ENCODE data around the gene AGBL1.

The AGBL1 gene

GRCh38 chr15:86644339-86644738 is 564.7 kb downstream of the AGBL1 start:
- DNase-seq (ENCODE audit: low read depth in 3 of 3): no peak

DNA sequence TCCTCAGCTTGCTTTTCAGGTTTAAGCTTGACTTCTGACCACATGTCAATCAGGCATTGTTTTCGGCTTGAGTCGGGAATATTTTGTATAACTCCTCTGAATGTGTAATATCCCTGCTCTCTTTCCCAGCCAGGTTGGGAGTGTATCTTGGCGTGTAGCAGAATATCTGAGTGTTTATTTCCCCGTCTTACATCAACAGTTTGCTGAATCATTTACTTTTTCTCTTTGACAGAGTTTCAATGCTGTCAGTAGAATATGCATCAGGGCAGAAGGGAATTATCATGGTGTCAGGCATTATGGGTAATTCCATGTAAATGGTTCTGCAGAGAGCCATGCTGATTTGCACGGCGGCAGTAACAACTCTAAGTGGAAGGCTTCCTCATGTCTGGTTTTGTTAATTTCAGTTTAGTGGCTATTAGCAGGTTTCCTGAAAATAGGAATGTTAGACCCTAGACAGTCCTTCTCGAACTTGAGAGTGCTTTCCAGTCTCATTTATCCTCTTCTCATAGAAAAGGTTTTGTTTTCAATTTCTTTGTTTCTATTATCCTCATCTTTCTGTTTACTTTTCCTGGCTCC is 566.3 kb downstream of the AGBL1 start:
- no peak for DNase-seq (ENCODE audit: low read depth in 3 of 3)

- DNase-seq (ENCODE audit: low read depth in 3 of 3): no peak
These were observed 568.3 kb downstream of the AGBL1 start for GRCh38 chr15:86647810-86648440.

GRCh38 chr15:86649277-86649676 is 569.6 kb downstream of the AGBL1 start:
- DNase-seq (ENCODE audit: low read depth in 3 of 3): no peak

GRCh38 chr15:86650094-86650493 is 570.4 kb downstream of the AGBL1 start:
- DNase-seq (ENCODE audit: low read depth in 3 of 3): no peak

DNA sequence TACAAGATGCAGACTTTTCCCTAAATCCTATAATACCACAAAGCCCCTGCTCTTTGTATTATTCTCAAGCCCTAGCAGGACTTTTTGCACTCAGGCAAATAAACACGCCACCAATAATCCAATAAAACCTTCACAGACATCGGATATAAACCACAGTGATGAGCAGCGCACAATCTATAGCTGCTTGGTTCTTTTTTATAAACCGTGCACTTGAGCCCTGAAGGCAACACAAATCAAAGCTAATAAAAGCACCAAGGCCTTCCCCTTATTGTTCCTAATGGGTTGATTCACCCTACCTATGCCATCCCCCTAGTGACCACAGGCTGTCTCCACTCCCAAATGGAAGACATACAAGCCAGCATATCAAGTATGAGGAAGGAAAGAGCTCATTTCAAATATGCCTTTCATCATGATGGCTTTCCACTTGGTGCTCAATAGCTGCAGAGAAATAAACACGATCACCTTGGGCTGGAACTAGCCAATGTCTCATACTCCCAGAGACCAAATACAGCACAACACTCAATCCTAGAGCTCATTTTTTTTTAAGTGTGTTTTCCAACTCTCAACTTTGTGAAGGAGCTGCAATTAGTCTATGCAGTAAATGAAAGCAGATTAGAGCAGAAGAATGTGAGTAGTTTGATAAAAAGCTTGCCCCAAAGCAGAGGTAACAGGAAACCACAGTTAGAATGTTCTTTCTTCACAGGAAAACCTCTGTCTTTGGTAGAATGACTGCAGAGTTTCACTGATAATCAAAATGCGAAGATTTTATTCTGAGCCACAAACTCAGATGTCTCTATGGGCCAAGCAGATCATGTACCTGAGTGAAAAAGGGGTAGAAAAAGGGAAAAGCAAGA is 573.9 kb downstream of the AGBL1 start:
- no peak for DNase-seq (ENCODE audit: low read depth in 3 of 3)

DNA sequence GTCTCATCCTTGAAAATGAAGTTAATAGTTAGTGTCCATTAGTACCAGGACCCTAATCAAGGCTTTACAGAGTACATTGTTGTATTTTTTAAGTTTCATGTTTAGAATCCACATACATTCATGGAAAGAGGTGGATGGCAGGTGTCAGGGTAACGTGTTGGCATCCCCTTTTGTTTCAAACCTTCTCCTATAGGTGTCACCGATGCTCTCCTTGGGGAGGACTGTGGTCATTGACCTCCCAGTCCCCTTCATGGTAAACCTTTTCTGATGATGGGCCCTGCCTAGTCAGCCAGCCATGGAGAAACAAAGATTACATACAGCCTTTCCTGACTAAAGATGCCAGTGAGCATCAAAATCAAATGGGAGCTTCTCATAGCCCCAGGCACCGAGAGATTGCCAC is 574.8 kb downstream of the AGBL1 start:
- no peak for DNase-seq (ENCODE audit: low read depth in 3 of 3)

DNA sequence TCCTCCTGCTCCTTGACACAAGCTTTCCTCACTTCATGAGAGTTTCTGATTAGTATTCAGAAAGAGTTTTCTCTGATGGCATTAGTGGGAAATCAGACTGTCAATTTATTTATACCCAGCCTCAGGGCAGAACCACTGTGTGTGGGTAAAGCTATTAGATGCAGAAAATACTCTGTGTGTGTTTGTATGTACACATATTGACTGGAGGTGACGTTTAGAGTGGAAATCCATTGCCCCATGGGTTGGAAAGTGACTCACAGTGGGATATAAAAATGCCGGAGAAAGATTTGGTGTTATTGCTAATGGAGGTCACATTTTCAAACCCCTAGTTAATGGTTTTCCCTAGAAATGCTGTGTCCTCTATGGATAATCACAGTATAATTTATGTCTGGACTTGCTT is 577.6 kb downstream of the AGBL1 start:
- DNase-seq (ENCODE audit: low read depth in 3 of 3): no peak

DNA sequence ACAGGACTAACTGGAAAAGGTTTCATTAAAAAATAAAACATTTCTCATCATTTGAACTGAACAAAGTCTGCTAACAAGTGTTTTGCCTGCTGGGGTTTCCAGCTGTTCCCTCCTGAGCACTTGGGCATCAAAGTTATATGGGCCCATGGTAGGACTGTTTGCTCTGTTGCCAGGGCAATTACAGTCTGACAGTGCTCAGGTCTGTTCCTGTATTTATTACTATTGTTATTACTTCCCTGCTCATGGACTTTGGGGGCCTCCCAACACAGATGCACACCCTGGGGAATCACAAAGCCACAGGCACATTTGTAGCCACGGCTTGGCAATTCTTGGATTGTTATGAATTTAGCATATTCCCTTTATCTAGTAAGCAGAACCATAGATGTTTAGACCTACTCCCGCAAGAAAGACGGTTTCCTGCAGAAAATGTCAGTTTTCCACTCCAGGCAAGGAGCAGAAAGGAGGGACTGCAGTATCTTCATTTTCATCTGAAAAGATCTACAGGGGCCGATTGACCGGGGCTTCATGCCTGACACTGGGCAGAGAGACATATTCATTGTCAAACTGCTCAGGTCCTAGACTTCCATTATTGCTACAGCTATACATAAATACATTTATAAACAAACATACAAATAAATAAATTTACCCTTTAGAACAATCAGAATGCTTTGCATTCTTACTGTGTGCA is 580.2 kb downstream of the AGBL1 start:
- DNase-seq (ENCODE audit: low read depth in 3 of 3): no peak

DNA sequence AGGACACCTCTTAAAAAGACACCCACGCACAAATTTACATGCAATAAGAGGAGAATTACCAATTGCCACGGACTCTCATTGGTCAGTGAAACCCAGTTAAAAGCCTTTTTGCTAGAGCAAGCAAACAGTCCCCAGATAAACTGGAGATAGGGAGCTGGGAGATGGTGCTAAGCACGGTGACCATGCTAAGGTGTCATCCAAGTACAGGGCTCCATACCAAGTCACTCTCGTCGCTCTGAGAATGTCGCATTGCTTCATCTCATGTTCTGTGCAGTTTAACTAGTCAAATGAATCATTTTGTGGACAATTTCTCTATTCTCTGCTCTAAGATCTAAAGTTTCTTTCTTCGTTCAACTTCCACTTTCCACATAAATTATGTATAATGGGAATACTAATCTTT is 581.9 kb downstream of the AGBL1 start:
- DNase-seq (ENCODE audit: low read depth in 3 of 3): no peak

DNA sequence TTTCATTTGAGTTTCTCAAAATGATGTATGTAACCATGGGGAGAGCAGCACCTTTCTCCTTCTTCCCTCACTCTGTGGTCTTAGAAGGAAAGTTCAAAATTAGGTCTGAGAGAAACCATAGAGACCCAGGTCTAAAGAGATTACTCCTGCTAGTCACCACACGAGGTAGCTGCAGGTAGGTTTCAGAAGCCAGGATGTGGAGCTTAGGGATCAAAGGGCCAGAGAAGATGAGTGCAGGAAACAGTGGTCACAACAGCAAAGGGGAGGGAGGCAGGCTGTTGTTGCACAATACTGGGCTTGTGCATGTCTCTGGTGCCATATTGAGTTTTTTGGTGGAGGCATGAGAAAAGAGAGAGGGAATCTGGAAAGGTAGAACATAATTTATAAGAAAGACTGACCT is 583.6 kb downstream of the AGBL1 start:
- no peak for DNase-seq (ENCODE audit: low read depth in 3 of 3)

DNA sequence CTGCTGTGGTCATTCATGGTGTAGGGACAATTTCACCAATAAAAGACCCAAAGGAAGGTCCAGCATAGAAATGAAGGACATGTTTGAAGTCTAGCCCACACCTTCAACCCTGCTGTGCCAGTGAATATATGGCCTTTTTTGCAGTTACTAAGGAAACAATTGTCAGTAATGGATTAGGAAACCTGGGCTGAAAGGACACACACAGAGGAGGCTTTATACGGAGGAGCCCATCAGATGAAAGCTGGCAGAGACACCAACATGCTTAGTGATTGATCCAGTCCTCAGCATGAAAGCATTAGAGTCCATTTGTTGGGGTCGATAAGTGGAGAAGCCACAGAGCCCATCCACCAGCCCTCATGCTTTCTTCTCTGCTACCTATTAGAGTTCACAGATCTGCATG is 584.3 kb downstream of the AGBL1 start:
- DNase-seq (ENCODE audit: low read depth in 3 of 3): no peak

GRCh38 chr15:86664581-86664980 is 584.9 kb downstream of the AGBL1 start:
- DNase-seq (ENCODE audit: low read depth in 3 of 3): no peak

GRCh38 chr15:86676002-86676401 is 596.3 kb downstream of the AGBL1 start:
- no peak for DNase-seq (ENCODE audit: low read depth in 3 of 3)

DNA sequence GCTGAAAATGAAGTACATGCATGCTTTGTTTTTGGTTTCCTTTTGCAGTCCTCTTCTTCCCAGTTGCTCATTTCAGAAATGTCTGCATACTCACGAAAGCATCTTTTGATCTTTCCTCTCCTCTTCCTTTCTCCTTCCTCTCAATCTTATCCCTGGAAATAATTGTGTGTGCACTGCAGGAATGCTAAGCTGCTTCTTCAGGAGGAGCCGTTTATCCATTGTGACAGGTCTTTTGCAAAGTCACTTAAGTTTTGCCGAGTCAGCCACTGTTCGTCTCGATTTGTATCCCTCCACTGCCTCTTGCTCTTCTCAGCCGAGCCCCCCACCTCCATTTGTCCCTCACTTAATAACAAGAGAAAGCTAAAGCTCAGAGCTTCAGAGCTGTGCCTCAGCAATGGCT is 597.6 kb downstream of the AGBL1 start:
- no peak for DNase-seq (ENCODE audit: low read depth in 3 of 3)

DNA sequence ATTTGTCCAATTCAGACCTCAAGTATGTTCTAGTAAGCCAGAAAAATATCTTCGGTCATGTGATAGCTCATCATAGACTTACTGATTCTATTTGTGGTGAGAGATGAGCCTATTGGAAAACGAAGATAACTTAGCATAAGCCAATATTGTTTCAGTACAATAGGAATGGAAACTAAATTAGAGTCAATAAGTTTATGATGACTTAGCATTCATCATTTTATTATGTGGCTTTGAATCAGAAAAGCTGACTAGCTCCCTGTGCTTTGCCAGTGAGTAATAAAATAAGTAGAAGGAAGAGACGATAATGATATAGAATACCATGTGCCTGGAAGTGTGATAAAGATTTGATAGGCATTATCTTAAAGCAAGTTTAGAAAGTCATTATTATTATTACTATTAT is 605.6 kb downstream of the AGBL1 start:
- no peak for DNase-seq (ENCODE audit: low read depth in 3 of 3)

GRCh38 chr15:86689006-86689405 is 609.3 kb downstream of the AGBL1 start:
- DNase-seq (ENCODE audit: low read depth in 3 of 3): no peak

DNA sequence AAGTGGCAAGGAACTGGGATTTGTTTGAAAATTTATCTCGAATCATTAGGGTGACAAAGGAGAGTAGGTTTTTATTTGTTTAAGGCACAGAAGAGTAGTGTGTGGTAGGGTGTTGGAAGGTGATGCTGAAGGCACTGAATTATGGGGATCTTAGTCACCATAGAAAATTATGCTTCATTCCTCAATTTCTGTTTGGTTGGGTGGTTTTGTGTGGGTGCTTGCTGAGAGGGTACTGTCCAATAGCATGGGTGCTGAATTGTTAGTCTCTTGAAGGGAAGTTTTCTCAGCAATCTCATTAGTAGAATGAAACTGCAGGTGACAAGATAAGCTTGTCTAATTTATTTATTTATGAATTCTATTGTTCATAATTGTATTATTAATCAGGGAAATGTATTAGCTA is 610.9 kb downstream of the AGBL1 start:
- DNase-seq (ENCODE audit: low read depth in 3 of 3): no peak

DNA sequence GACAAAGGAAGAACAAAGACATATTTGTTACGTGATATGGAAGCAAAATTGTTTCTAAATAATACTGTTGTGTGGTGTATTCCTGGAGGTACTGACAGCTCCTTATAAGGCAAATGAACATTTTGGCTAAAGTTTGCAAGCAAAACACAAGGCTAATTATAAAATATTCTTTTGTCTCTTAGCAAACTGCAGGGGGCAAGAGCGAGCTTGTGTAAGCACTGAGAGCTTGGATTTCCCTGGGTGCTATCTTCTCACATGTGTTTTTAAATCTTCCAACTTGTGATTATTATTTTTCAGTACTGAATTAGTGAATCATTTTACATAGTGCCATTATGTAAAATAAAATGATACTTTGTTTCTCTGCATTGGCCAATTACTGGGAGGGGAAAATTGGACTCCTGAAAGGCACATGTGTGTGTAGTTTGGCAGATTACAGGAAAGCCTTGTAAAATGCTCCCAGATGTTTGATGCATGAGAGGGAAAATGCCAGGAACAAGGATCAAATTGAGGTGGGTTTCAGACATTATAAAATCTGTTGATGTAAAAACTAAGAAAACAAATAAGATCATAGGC is 611.5 kb downstream of the AGBL1 start:
- no peak for DNase-seq (ENCODE audit: low read depth in 3 of 3)

DNA sequence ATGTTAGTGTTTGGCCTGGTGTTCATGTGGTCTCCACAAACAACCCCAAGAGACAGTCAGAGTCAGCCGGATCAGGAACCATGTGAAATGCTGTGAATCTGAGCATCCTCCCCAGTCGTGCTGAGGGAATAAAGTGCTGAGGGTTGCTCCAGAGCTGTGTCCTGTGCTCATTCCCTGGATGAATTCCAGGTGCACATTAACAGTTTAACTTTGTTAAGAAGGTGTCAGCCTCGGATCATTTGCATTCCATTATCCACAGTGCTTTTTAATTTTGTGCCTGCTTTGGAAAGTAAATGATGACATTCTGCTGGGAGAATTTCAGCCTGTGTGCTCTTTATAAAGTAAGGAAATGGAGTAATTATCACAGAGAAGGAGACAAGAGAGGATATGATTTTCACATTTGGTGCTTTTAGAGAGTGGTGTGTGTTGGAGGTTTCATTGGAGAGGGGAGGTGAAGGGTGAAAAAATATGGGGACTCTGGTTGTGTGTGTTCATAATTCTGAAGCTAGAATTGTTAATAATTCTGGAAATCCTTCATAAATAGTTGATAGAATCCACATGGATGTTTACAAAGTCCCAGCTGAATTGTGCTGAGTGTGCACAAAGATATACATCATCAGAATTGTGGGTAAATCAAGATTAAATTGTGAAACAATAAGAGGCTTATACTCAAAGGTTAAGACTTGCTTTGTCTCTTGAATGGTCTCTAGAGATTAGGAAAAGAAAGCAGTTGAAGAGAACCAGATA is 621.4 kb downstream of the AGBL1 start:
- DNase-seq (ENCODE audit: low read depth in 3 of 3): no peak

GRCh38 chr15:86701611-86701963 is 621.9 kb downstream of the AGBL1 start:
- DNase-seq (ENCODE audit: low read depth in 3 of 3): no peak

- no peak for DNase-seq (ENCODE audit: low read depth in 3 of 3)
These were observed 627.1 kb downstream of the AGBL1 start for GRCh38 chr15:86706813-86707212.

Data from stimulated activated CD4-positive, alpha-beta T cell treated with anti-CD3 and anti-CD28 coated beads, TNF-alpha, amount 100 ng/mL, for 4 hours (primary cell).